GM04503 (cell line): ENCODE measurements around the gene NEDD8.
"Not testable (repeated sequence)": the region's sequence is repeated elsewhere in the genome, so short reads cannot be mapped to it uniquely, and the experiment has no call there.

Experiments used
- DNase-seq: peaks from one replicate; pipeline ENCODE4 v3.0.0-alpha.2; 2012; ENCODE audit warnings: low read depth

Gene NEDD8

GRCh38 chr14:24247422-24247821 lies 15.3 kb upstream of the NEDD8 start:
- DNase-seq, result no peak

DNA sequence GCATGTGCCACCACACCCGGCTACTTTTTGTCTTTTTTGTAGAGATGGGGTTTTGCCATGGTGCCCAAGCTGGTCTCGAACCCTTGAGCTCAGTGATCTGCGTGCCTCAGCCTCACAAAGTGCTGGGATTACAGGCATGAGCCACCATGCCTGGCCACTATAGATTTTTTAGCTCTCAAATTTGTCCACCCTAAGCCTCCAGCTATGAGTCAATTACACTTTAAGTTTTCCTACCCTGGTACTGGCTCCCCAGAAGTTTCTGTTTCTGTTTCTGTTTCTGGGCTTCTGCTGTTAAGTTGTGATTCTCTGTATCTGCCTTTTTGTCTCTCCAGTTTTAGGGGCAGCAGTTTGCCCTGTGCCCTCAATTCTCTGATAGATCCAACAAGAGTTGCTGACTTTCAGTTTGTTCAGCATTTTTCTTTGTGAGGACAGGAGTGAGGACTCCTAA lies 14.6 kb upstream of the NEDD8 start:
- no peak for DNase-seq

- DNase-seq, result not testable (repeated sequence)
Measured at GRCh38 chr14:24245350-24245749, 13.2 kb upstream of the NEDD8 start.

- no peak for DNase-seq
Measured at GRCh38 chr14:24243336-24243836, 11.2 kb upstream of the NEDD8 start.

DNA sequence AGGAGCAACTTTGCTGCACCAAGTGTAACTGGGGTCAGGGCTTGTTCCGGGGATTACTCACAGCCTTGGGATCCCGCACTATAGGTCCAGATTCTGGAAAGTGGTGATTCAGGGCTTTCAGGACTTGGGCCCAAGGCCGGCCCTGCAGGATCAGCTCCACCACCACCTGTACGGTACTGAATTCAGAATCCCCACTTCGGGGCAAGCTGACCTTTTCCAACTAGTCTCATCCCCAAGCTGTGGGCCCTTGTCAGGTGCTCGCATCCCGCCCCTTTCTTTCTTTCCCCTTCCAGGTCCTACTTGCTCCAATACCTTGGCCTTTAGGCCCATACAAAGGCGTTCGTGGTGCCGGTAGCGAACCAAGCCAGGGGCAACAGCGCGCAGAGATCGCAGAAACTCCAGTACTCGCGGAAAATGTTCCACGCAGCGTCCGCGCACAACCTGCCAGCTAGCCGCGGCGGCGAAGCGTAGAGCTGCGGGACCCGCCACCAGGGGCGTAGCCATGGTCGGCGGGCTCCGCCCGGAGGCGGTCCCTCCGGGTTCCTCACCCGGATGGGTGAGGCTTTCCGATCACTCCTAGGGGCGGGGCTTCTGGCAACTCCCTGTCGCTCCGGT lies 9.8 kb upstream of the NEDD8 start:
- DNase-seq, result no peak

GRCh38 chr14:24240110-24240918 lies 8.1 kb upstream of the NEDD8 start:
- DNase-seq, result no peak

DNA sequence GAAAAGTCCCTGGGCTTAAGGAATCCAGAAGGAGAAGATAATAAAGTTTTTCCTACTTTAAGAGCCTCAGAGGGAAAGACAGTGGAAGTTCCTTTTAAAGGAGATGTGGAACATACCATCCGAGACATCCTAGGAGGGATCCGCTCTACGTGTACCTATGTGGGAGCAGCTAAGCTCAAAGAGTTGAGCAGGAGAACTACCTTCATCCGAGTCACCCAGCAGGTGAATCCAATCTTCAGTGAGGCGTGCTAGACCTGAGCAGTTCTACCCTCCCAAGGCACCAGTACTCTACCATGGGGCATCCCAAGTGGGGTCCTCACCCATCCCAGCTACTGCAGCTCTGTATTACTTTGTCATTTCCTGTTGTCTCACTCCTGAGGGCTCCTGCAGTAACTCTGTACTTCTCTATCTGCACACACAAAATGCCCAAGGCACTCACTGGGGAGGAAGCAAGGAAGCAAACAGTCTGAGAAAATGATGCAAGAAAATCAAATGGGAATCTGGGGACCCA lies 6.4 kb upstream of the NEDD8 start:
- no peak for DNase-seq

- DNase-seq, result no peak
Measured at GRCh38 chr14:24238123-24238522, 6.0 kb upstream of the NEDD8 start.

GRCh38 chr14:24237463-24237955 lies 5.3 kb upstream of the NEDD8 start:
- DNase-seq, result no peak

GRCh38 chr14:24236689-24237462 lies 4.7 kb upstream of the NEDD8 start:
- DNase-seq, result no peak

DNA sequence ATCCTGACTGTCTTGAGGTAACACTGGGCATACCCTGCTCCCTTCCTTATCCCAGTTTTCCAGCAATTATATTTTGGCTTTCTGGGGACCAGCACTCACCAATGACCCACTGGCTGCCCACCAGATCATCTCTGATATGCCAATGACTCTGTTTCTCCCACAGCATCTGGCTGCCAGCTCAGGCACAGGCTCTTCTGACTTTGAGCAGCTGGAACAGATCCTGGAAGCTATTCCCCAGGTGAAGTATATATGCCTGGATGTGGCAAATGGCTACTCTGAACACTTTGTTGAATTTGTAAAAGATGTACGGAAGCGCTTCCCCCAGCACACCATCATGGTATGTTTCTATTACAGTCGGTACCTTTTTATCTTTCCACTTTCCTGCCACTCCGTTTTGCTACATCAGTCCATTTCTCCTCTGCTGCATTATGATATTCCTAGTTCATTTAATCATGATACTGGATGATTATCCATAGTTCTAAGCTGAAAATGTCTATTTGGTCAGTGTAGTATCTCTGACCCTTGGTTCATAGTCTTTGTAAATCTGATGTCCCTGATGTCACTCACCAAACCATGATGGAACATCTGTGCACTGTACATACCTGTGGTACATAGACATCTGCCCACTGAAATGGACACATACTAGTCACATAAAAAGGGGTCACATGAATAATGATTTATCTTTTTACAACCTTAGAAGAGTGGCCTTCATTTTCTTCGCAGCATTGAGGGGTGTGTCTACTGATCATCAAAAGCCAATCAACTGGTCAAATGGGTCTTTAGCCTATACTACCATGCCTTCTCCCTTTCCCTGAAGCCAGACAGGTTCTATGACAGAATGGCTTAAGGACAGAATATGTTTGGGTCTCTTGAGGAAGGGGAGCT lies 3.9 kb upstream of the NEDD8 start:
- no peak for DNase-seq

DNA sequence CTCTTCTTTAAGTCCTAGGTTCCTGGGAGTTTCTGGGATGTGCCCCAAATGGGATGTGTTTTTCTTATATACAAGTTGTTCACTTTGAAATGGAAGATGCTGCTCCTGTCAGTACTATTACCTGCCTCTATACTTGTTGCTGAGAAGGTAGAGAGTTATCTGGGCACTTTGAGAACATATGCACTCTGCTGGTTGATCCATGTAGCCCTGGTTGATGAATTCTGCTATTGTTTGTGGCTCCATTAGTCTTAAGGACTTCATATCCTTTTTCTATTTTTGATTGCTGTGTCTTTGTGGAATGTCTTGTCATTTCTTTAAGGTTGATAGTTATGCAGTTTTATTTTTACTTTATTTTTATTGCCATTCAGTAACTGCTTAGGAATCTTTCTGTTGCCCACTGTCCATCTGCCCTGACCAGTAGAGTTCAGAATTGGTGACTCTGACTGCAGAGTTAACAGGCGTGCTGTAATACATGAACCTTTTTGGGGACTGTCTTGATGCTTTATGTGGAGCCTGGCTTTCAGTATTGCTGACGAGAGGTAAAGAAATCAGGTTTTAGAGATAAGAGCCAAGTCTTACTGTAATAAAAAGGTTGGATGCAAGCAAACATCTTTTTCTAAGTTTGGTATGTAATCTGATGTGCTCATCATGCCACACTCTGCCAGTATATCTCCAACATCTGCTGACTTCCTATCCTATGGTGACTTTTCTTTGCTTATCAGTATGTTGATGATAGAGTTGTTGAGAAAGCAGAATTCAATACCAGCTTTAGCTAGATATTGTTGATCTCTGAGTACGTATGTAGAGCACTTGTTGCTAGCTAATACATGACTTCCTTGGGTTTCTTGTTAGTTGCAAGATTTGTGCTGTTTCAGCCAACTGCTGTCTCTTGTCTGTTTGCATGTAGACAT lies 2.2 kb upstream of the NEDD8 start:
- DNase-seq, result no peak

DNA sequence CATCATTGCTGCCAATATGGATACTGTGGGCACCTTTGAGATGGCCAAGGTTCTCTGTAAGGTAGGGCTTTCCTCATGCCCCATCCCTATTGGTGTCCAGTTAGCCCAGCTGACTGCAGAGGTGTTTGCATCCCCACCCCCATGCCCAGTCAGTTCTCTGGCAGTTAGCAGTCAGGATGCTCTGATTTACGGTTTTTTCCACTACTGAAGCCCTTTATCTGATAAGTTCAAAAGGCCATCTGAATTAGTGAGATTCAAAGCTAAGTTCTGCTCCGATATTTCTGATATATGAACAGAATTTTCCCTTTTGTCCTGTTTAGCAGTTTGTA lies 1.3 kb upstream of the NEDD8 start:
- DNase-seq, result no peak

GRCh38 chr14:24232645-24233537 lies 724 bp upstream of the NEDD8 start, which contains the start of gene GMPR2:
GMPR2 (plus strand) TSS chr14:24232929; CDS start chr14:24233254, 325 bp downstream.
- DNase-seq, result no peak

DNA sequence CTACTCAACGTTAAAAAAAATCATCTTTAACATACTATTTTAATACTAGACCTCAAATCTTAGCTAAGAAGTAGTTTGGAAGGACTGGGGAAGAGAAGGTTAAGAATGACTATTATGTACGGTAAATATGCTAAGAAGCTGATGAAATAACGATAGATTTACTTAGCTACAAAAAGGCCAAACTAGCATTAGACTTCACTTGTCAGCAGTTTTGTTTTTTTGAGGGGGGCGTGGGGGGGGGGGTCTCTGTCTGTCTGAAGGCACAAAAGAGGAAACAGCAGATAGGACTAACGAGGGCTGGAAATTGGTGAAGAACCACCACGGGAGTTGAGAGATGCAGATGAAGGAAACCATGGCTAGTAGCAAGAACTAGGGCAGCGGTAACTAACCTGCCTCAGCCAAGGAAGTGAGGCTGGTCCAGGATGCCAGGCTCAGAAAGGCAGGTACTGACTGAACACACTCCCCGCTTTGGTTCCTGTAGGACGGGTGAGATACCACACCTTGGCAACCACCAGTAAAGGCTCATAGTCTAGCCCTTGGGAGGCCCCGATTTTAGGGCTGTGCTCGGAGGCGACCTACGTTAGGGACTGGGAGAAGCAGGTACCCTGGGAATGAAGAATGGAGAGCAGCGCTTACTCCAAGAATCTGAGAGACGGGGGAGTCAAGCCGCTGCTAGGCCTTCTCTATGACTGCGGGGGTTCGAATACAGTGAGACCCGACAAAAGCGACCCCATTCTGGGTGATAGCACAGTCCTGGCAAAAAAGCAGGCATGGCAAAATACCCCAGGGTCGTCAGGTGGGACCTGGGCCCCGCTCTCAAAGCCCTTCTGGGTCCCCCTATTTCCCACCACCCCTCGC lies 675 bp downstream of the NEDD8 start:
- no peak for DNase-seq

DNA sequence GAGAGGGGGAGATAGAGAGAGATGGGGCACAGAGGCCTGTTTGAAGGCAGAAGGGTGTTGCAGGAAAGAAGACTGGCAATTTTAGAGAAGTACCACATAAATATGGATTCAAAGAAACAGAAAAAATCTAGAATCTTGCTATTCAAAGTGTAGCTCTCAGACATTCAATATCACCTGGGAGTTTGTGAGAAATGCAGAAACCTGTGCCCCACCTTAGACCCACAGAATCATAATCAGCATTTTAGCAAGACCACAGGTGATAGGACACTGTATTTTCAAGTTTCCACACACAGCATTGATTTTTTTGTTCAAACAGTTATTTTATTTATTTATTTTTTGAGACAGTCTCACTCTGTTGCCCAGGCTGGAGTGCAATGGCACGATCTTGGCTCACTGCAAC lies 3.3 kb downstream of the NEDD8 start:
- DNase-seq, result no peak

DNA sequence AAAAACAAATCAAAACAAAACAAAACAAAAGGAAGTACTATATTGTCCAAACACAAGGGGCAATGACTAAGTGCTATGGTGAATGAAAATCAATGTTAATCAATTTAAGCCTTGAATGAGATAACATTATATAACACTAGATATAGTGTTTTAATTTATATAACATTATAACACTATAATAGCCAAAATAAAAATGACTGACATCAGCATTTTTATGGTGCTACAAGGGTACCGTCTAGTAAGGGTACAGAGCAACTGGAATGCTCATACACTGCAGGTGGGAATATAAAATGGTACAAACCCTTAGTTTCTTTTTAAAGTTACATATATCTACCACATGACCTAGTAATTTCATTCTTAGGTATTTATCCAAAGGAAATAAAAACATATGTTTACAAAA lies 5.7 kb downstream of the NEDD8 start:
- no peak for DNase-seq

- DNase-seq, result peak; percentile 85
Measured at GRCh38 chr14:24224618-24225071, 7.5 kb downstream of the NEDD8 start.
